ENCODE results near the gene WIF1. TPM values are rescaled to one million over a fixed set of nuclear protein-coding genes. Genes with fewer than 3 reads are reported as not detected.

WIF1 gene
- polyA plus RNA-seq, 1 experiment: not detected

DNA sequence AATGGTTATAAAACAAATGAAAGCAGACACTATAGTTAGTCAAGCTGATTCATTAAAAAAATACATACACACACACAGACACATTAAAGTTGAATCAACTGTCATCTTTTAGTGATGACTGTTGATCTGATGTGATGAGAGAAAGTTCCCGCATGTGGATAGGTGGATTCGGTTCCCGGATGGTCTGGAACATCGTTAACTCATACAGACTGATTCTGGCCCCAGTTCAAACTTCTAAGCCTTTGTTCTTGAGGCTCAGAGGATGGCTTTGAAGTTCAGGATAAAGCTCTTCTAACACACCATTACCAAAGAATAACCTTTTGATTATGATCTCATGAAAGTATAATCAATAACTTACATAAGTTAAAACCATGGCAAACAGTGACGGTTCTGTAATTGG, 27.5 kb downstream of the WIF1 start:
- ChIA-PET POLR2A (no interaction called here), CTCF (interaction anchor here (1.2 kb wide), 1 partner anchor 13 kb away, joined by 6 read pairs; no protein-coding TSS in a partner anchor)
- Histone ChIP-seq H3K4me3 (ENCODE audit: low read depth, low read length) (no peak overlapping the region), H3K36me3 (ENCODE audit: control insufficient read depth, insufficient read depth, low read length) (no peaks in the 10 kb centered on the region), H3K27me3 (ENCODE audit: control insufficient read depth, insufficient read depth, low read length) (peaks cover 7% of the 10 kb centered on the region; the same call in 1 of the 2 replicates)
- TF ChIP-seq, protein P1, sequence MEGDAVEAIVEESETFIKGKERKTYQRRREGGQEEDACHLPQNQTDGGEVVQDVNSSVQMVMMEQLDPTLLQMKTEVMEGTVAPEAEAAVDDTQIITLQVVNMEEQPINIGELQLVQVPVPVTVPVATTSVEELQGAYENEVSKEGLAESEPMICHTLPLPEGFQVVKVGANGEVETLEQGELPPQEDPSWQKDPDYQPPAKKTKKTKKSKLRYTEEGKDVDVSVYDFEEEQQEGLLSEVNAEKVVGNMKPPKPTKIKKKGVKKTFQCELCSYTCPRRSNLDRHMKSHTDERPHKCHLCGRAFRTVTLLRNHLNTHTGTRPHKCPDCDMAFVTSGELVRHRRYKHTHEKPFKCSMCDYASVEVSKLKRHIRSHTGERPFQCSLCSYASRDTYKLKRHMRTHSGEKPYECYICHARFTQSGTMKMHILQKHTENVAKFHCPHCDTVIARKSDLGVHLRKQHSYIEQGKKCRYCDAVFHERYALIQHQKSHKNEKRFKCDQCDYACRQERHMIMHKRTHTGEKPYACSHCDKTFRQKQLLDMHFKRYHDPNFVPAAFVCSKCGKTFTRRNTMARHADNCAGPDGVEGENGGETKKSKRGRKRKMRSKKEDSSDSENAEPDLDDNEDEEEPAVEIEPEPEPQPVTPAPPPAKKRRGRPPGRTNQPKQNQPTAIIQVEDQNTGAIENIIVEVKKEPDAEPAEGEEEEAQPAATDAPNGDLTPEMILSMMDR (IDR thresholded peaks at IDR 0.05; ENCODE audit: insufficient read depth, low read depth, low read length): no peak
- DNase-seq (ENCODE audit: low read depth): no peak

DNA sequence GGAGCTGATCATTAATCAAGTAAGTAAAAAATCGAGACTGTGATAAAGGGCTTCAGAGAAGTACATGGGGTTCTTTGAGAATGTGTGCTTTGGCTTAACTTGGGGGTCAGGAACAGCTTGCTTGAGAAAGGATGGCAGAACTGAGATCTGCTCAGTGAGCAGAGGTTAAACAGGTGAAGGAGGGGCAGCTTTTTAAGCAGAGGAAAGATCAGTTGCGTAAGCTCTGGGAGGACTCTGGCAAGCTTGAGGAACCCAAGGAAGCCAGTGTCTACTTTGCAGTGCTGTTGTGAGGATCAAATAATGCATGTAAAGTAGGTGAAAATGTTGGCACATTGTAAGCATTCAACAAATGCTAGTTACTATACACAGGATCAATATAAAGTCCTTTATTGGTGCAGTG, 30.6 kb downstream of the WIF1 start:
- CTCF ChIA-PET: no interaction called here
- peaks cover 9% of the 10 kb centered on the region for H3K27me3 ChIP-seq (ENCODE audit: control insufficient read depth, insufficient read depth, low read length)
- H3K4me3 ChIP-seq (ENCODE audit: low read depth, low read length): no peak overlapping the region
- POLR2A ChIA-PET: no interaction called here
- TF ChIP-seq, protein P1 (IDR thresholded peaks at IDR 0.05; ENCODE audit: insufficient read depth, low read depth, low read length): no peak
- no peak for DNase-seq (ENCODE audit: low read depth)
- no peaks in the 10 kb centered on the region for H3K36me3 ChIP-seq (ENCODE audit: control insufficient read depth, insufficient read depth, low read length)

DNA sequence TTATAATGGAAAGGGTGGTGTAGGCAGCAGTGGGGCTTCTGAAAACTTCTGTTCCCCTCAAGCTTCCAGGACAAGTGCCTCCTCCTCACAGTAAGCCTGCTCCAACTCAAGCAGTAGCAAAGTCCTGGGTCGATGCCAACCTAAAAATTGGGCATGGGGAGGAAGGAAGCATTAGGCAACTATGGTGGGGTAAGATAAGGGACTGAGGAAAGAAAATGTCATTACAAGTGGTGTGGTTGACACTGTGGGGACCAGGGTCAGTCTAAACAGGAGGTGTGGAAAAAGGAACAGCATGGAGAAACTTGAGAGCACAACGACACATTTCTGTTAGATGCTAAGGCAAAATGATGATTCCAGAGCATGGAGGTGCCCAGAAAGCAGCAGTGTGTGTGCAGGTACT, 34.9 kb downstream of the WIF1 start:
- no peak for DNase-seq (ENCODE audit: low read depth)
- H3K36me3 ChIP-seq (ENCODE audit: control insufficient read depth, insufficient read depth, low read length): no peaks in the 10 kb centered on the region
- peaks cover 6% of the 10 kb centered on the region for H3K27me3 ChIP-seq (ENCODE audit: control insufficient read depth, insufficient read depth, low read length)
- CTCF ChIA-PET: no interaction called here
- TF ChIP-seq, protein P1 (IDR thresholded peaks at IDR 0.05; ENCODE audit: insufficient read depth, low read depth, low read length): no peak
- no peak overlapping the region for H3K4me3 ChIP-seq (ENCODE audit: low read depth, low read length)
- POLR2A ChIA-PET: no interaction called here

DNA sequence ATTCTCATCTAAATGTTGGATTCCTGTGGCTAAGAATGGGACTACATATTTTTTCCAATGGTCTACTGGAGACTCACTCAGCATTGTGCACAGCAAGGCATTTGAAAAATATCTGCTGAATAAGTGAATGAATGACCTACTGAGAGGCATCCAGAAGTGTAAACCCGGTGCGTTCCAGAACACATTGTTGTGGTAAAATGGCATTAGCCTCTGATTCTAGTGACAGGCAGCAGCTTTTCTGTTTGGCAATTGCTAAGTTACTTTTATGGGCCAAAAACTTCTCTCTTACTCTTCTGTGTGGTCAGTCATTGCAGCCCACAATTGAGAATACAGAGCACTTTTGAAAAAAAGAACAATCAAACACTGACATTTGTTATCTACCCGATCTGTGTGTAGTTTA, 36.5 kb downstream of the WIF1 start:
- DNase-seq (ENCODE audit: low read depth): no peak
- Histone ChIP-seq H3K36me3 (ENCODE audit: control insufficient read depth, insufficient read depth, low read length) (no peaks in the 10 kb centered on the region), H3K27me3 (ENCODE audit: control insufficient read depth, insufficient read depth, low read length) (peaks cover 4% of the 10 kb centered on the region), H3K4me3 (ENCODE audit: low read depth, low read length) (no peak overlapping the region)
- CTCF ChIA-PET: no interaction called here
- TF ChIP-seq, protein P1 (IDR thresholded peaks at IDR 0.05; ENCODE audit: insufficient read depth, low read depth, low read length): no peak
- POLR2A ChIA-PET: no interaction called here

DNA sequence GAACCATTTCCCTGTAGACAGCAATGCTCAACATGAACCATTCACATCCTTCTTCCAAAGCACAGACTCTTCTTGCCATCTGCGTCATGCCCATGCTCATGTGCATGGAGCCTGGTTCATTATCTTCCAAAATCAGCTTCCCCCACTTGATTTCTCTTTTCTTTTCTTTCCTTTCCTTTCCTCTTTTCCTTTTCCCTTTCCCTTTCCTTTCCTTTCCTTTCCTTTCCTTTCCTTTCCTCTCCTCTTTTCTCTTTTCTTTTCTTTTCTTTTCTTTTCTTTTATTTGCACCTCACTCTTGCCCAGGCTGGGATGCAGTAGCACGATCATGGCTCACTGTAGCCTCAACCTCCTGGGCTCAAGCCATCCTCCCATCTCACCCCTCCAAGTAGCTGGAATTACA, 37.5 kb downstream of the WIF1 start:
- Histone ChIP-seq H3K36me3 (ENCODE audit: control insufficient read depth, insufficient read depth, low read length) (no peaks in the 10 kb centered on the region), H3K27me3 (ENCODE audit: control insufficient read depth, insufficient read depth, low read length) (peaks cover 4% of the 10 kb centered on the region), H3K4me3 (ENCODE audit: low read depth, low read length) (no peak overlapping the region)
- DNase-seq (ENCODE audit: low read depth): no peak
- TF ChIP-seq, protein P1 (IDR thresholded peaks at IDR 0.05; ENCODE audit: insufficient read depth, low read depth, low read length): no peak
- POLR2A ChIA-PET: no interaction called here
- CTCF ChIA-PET: interaction anchor here (1.1 kb wide), 1 partner anchor 44 kb away, joined by 3 read pairs; no protein-coding TSS in a partner anchor
